NCI-H524 (cell line): Measurements from ENCODE around the gene CALN1.

ENCODE experiments used
- DNase-seq, 2 experiments: peaks; one replicate each; lab custom pipeline; 2025; lab: John Stamatoyannopoulos, UW

The CALN1 gene

DNA sequence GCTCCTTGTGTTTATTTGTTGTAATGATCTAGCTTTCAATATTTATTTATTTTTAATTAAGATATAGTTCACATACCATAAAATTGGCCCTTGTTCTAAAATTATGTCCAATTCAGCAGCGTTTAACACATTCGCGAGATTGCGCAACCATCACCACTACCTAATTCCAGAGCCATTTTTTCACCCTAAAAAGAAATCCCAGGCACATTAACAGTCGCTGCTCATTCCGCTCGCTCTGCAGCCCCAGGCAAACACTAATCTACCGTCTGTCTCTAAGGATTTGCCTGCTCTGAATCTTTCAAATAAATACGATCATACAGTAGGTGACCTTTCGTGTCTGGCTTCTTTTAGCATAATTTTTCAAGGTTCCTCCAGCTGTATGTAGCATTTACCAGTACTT, 616.7 kb downstream of the CALN1 start:
- no peak for DNase-seq

DNA sequence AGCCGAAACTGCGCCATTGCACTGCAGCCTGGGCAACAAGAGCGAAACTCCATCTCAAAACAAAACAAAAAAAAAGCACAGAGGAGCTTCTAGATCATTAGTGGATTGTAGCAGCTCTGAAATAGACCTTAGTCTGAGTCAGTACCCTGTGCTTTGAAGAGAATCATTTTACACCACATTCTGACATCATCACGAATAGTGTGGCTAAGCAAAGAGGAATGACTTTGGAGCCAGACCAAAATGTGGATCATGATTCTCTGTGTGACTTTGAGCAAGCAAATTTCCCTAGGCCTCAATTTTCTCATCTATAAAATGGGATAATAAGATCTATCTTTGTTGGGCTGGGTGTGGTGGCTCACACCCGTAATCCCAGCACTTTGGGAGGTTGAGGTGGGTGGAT, 618.9 kb downstream of the CALN1 start:
- no peak for DNase-seq

DNA sequence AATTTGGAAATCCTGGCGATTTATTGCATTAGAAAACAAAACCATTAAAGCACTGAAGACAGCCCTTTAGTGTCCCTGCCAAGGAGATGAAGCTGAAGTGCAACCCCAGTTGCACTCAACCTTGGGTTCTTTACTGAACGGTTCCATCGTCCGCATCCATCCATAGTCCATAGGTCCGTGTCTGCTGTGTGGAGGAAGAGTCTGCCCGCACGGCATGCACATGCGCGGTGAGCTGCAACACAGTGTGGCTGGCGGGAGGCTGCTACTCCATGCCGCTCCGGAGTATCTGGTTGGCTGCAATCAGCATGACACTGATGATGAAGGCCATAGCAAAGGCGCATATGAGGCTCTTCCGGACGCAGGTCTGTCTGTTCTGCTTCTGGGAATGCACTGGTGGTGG, 624.6 kb downstream of the CALN1 start:
- peak in 1 of 2 experiments; percentile 5 for DNase-seq

DNA sequence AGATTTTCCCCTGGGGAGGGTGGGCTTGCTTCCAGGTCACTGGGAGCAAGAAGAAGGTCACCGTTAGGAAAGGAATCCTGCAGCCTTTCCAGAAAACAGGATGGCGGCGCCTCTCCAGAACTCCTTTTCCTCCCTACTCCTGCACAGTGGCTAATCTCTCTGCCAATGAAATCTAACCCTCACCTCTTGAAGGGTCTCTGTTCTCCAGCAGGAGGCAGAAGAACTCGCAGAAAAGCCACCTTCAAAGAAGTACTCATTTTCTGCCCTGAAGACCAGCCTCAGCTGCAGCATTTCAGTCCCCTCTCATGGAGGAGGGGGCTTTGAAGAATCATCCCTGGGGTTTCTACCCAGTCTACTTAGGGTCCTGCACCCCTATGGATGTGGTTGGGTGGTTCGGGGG, 626.9 kb downstream of the CALN1 start:
- DNase-seq: no peak

DNA sequence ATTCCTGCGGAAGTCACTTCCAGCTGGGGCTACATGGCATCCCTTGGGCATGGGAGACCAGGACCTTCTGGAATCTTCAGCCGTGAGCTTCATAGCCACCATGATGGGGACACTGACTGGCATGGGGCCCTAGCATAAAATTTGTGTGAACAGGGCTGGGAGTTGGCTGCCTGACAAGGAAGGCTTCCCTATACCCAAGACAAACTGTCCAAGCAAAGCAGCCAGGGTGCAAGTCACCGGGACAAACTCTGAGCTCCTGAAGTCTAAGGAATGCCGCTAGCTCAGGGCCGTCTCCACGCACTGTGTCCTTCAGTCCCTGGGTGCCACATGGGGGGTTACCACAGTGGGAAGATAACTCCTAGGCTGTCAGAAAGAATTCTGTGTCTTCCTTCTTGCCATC, 627.4 kb downstream of the CALN1 start:
- DNase-seq: no peak

DNA sequence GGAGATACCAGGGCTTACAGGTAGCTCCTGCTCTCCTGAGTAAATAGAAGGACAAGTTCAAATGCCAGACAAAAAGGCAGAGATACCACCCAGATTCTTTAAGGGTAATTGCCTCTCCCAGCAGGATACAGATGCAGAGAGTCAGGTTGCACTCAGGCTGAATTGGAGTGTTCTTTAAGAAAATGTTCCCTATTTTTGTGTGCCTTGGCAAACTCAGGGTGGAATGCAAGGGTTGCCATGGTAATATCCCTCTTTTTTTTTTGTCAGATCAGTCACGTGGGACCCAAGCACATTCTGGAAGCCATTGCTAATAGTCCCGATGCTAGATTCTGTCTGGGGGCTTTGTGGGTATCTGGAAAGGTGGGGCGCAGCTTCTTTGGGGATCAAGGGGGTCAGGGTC, 628.0 kb downstream of the CALN1 start:
- DNase-seq: no peak

DNA sequence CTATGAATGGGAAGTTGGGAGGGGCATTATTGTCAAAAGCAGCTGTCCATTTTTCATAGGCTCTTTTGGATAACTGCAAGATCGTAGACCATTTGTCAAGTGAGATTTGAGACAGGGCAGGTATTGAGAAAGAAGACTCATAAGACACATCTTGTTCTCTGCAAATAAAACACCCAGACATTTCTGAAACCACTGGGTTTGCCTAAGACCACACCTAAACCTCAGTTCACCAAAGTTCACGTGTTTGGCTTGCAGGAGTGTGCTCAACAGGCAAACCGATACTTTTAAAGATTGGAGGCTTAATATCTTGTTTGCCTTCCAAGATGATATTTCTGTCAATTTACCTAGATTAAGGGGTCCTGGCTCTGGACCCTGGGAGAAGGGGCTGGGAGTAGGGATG, 628.4 kb downstream of the CALN1 start:
- no peak for DNase-seq

DNA sequence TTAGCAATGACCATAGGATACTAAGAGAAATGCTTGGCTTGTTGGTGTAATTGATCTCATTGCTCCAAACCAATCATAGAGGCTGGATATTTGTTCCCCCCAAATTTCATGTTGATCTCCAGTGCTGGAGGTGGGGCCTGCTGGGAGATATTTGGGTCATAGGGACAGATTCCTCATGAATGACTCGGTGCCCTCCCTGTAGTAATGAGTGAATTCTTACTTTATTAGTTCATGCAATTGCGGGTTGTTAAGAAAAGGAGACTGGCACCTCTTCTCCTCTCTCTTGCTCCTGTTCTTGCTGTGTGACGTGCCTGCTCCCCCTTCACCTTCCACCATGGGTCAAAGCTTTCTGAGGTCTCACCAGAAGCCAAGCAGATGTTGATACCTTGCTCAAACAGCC, 630.1 kb downstream of the CALN1 start:
- DNase-seq: no peak

DNA sequence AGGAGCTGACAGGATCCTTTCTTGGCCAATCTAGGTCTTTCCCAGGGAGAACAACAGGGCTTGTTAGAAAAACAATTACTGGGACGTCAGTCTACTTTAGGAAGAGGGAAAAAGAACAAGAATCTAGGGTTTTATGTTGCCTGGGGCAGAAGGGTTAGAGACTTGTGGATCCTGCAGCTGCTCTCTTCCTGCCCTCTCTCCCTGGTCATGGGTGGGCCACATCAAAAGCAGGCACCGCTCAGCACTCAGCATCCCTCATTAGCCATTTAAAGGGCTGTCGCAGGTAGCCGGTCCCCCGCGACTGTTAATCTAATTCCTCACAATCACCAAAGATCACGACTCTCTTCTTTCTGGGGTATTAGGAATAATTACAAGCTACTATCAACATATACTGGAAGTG, 631.9 kb downstream of the CALN1 start:
- no peak for DNase-seq

DNA sequence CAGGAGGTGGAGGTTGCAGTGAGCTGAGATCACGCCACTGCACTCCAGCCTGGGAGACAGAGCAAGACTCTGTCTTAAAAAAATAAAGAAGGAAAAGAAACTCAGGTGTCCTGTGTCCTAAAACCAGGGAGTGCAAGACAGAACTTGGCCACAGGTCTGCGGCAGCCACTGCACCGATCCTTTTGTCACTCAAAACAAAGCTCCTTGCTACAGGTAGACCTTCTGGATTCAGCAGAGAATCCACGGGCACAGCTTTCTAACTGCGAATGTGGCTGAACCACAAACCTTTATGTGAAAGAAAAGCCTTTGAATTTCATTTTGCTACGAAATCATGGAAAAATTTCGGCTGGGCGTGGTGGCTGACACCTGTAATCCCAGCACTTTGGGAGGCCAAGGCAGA, 634.9 kb downstream of the CALN1 start:
- DNase-seq: no peak

DNA sequence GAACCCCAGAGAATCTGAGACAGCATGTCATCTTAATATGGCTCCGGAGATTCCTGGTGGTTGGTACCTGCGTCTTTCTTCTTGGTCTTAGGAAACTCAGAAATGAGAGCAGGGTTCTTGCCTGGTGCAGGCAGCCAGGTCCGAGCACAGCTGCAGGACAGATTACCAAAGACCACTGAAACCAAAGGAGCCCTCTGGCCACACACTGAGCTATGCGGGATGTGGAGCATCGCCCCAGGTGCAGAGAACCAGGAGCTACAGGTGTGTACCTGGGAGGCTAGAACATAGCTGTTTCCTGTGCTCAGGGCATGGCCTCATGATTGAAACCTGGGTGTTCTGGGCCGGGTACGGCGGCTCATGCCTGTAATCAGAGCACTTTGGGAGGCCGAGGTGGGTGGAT, 635.4 kb downstream of the CALN1 start:
- no peak for DNase-seq

DNA sequence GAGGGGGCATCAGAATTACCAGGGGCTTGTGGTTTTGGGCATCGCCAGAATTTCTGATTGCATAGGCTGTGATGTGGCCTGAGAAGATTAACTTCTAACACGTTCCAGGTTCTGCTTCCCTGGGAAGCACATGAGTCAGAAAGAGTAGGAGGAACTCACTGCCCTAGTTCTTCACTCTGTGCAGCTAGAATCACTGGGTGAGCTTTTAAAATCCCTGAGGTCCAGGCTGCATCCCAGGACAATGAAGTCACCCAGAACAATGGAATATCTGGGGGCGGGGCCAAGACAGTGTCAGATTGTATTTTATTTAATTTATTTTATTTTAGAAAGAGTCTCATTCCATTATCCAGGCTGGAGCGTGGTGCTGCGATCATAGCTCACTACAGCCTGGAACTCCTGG, 636.5 kb downstream of the CALN1 start:
- no peak for DNase-seq

DNA sequence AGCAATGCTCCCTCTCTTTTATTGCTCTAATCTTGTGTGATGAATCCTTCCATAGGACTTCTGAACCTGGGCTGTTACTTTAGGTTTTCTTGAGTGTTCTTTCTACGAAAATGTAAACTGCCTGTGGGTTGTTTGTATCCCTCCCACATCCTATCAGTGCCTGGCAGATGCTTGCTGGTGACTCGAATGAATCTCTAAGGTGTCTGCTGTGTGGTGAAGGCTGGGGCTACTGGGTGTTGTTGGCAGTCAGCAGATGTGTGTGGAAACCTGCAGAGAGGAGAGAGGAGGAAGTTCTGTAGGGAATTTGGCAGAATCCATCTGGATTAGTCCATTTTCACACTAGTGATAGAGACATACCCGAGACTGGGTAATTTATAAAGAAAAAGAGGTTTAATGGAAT, 639.4 kb downstream of the CALN1 start:
- DNase-seq: no peak

DNA sequence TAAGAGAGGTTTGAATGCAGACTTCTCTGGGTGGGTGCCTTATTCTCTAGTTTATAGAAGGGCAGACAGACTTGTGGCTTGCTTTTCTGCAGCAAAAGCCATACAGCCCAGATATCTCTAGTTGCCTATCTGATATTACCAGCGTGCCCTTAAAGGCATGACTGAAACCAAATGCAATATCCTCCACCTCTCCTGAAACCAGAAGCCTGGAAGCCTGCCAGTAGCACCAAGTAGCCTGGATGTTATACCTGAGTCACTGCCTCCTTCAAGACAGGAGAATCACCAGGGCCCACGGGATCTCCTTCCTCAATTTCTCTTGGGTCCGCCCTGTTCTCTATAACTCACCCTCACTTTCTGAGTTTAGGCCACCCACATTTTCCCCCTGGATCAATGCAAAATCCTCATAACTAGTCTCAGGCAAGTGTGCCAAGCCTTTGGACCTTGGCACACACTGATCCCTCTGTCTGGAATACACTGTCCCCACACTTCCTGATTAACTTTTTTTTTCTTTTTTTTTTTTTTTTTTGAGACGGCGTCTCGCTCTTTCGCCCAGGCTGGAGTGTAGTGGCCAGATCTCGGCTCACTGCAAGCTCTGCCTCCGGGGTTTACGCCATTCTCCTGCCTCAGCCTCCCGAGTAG, 641.8 kb downstream of the CALN1 start:
- DNase-seq: no peak

DNA sequence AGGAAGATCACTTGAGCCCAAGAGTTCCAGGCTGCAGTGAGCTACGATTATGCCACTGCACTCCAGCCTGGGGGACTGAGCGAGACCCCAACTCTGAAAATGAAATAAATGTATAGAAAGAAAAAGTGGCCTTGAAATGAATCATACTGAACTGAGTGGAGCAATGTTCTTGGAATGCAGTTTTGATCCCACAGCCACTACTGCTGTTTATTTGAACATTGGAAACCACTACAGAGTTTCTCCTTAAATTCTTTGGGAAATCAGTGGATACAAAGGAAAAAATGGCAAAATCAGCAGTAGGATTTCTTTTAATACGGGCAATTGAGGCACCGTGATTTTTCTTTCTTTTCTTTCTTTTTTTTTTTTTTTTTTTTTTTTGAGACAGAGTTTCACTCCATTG, 642.8 kb downstream of the CALN1 start:
- DNase-seq: no peak

DNA sequence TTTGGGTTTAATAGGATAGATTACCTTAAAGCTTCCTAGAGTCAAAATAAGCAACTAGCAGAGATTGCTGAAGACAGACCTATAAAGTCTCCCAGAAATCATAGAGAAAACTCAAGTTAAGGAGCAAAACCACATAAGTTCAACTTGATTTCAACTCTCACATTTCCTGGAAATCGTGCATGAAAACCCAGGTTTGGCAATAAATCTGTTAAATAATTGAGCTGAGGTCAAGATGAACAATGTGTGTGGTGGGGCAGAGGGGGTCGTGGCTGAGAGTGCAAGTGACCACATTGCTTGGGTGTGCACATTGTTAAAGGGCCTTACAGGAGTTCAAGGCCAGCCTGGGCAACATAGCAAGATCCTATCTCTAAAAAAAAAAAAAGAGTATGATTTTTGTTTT, 643.7 kb downstream of the CALN1 start:
- DNase-seq: no peak

DNA sequence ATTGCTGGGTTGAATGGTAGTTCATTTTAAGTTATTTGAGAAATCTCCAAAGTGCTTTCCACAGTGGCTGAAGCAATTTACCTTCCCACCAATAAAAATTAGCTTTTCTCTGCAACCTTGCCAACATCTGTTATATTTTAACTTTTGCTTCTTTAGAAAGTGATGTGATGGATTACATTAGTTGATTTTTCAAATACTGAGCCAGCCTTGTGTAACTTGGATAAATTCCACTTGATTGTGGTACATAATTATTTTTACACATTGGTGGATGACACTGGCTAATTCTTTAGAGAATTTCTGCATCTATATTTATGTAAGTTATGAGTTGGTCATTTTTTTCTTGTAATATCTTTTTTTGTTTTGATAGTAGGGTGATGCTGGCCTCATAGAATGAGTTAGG, 646.1 kb downstream of the CALN1 start:
- DNase-seq: no peak

DNA sequence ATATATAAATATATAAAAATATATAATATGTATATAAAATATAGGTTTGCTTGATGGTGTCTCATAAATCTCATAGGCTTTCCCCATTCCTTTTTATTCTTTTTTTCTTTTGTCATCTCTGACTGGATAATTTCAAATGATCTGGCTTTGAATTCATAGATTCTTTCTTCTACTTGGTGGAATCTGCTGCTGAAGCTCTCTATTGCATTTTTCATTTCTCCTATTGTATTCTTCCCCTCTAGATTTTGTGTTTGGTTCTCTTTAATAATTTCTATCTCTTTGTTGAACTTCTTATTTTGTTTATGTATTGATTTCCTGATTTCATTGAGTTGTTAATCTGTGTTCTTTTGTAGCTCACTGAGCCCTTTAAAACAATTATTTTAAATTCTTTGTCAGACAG, 650.8 kb downstream of the CALN1 start:
- DNase-seq: no peak

DNA sequence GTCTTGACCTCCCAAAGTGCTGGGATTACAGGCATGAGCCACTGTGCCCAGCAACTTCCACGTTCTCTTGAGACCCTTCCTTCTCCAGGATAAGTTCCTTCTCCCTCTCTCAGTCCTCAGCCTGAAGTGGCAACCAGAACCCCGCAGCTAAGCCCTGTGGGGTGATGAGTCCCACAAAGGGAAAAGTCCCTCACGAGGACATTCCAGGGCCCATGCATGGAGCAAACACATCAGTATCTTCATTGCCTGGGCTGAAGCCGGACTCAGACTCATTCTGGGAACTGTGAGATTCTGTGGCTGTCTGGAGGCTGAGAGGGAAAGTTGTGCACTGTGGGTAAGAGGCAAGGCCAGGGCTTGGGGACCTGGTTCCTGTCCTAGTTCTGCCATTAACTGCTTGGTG, 657.3 kb downstream of the CALN1 start:
- DNase-seq: no peak

DNA sequence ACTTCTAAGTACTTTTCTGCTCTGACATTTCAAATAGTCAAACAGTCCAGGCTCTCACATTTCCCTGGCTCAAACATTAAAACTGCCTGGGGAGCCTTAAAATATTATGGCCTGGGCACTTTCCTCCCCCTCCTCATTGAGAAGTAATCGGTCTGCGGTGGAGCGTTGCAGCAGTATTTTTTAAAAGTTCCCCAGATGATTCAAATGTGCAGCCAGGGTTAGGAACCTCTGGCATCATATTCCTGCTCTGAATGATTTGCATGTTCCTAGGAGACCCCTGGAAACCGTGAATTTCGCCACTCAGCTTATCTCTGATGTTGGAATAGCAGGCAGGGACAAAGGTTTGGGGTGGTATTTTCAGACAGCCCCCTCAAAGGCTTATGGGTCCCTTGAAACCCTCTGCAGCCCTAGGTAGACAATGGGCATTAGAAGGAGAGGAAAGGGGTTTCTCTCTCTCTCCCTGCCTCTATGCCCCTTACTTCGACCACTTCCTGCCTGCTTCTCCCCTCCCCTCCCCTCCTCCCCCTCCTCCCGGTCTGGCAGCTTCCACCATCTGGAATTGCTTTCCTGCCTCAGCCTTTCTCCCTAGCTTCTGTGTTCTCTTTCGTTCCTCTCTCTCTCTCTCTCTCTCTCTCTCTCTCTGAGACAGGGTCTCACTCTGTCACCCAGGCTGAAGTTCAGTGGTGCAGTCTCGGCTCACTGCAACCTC, 658.0 kb downstream of the CALN1 start:
- DNase-seq: peak in 1 of 2 experiments; percentile 33

DNA sequence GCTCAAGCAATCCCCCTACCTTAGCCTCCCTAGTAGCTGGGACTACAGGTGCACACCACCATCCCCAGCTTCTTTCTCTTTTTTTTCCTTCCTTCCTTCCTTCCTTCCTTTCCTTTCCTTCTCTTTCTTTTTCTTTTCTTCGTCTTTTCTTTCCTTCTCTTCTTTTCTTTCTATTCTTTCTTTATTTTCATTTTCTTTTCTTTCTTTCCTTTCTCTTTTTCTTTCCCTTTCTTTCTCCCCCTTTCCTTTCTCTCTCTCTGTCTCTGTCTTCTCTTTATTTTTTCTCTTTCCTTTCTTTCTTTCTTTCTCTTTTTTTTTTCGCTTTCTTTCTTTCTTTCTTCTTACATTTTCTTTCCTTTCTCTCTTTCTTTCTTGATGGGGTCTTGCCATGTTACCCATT, 658.9 kb downstream of the CALN1 start:
- DNase-seq: no peak

DNA sequence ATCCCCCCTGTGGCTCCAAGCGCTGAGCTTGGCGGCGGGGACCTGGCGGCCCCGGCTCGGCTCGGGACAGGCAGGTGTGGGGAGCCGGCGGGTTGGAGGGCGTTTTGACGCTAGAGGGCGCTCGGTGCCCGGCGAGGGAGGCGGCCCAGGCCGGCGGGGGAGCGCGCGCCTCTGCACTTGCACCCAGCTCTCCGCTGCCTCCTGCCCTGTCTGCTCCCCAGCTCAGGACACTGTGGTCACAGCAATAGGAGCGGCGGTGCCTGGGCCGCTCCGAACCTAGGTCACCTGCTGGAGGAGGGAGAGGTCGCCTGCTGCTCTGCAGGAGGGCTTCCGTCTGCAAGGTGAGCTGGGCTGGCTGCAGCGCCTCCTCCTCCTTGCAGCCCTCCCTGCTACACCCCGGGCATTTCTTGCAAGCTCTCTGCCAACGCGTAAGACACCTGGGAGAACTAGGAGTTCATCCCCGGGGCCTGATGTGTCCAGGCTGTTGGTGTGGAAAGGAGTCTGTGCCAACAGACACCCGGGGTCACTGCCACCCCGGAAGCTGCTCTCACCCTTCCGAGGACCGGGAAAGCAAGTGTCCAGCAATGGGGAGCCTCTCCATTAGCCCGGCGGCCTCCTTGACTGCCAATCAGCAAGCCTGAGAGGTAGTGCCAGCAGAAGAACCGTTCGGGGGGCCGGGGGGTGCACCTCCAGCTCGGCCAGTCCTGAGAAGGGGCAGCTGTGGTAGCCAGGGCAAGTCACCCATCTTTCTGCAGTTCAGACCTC, 659.8 kb downstream of the CALN1 start:
- DNase-seq: peak; percentile 38 to 68

DNA sequence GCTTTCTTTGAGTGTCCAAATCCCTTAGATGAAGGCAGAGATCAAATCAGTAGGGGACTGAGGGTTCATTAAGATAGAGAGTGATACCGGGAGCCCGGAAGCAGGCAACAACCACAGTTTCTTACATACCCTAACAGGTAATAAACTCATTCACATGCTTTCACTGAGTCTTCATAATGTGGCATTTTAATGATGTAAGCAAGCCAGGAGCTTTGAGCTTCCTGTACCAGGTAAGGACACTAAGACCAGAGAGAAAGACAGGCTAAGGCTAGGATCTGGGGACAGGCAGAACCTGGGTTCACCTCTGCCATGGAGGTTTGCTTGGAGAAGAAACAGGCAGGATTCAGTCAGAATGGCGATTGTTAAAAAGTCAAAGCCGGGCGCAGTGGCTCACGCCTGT, 661.8 kb downstream of the CALN1 start:
- DNase-seq: no peak
